GM18907 (cell line): ENCODE results near the gene RHBDL2.
"Not testable (repeated sequence)": the region's sequence is repeated elsewhere in the genome, so short reads cannot be mapped to it uniquely, and the experiment has no call there.

ENCODE experiments used
- ATAC-seq: cut with Tn5 transposase; IDR thresholded peaks from one replicate; pipeline ENCODE4 v1.9.1; 2021; ENCODE audit warnings: mild to moderate bottlenecking, moderate library complexity; ENCODE audit not compliant: unreplicated experiment

Gene RHBDL2

DNA sequence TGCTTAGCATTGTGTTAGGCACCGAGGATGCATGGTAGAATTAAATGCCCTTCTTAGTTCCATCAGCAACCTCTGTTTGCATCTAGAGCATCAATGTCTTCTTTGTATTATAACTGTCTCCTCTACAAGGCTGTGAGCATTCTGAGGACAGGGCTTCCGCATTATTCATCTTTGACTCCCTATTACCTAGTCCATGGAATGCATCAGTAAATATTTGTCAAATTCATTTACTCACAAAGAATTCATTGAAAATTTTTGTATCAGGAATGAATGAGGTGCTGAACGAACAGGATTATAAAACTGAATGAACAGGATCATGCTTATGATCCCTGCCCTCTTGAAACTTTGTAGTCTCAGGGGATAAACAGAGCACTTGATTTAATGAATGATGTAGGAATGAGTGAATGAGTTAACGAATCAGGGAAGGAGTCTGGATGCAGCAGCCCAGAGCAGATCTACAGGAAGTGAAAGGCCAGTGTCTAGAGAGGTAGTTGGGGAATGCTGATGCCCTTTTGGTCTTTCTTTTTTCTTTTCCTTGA is 2.8 kb downstream of the RHBDL2 start:
- no peak for ATAC-seq

DNA sequence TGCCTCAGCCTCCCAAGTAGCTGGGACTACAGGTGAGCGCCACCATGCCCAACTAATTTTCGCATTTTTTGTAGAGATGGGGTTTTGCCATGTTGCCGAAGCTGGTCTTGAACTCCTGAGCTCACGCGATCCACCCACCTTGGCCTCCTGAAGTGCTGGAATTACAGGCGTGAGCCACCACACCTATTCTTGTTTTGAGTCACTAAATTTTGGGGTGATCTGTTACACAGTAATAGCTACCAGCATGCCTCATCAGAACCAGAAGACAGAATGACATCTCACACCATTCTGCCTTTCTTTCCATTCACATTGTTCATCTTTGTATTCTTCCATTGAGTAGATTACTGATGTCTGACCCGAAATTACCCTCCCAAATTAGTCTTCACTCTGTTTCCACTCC is 9.1 kb downstream of the RHBDL2 start:
- ATAC-seq = no peak

DNA sequence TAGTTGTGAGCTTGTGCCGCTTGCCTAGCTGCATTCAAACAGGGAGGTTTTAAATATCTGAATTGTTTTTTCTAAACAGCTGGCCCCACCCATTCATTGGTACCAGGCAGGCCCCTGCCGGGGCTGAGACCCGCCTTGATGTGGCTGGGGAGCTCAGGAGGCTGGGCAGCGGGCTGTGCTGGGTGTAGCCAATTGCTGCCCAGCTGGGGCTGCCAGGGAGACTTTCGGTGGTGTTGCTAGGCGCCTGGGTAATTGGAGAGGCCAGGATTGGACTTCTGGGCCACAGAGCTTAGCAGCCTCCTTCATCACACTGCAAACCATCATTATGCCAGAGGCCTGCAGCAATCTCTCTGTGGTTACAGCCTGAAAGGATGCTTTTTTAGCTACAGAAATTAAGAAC is 12.2 kb downstream of the RHBDL2 start:
- no peak for ATAC-seq

DNA sequence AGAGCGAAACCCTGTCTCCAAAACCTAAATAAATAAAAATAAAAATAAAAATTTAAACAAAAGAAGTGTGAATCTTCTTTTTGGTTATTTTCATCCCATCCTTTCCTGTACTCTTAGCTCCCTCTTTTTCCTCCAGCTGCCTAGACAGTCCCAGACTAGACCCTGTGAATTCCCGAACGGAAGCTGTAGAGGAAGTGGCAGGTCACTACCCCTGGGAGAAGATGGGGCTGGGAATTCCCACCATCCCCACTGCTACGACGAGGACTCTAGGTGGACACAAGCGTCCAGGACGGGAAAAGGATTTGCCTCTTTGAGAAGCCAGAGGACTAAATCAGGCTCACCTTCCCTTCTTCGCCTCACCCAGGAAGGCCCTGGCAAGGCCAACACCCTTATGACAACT is 12.6 kb downstream of the RHBDL2 start:
- no peak for ATAC-seq

DNA sequence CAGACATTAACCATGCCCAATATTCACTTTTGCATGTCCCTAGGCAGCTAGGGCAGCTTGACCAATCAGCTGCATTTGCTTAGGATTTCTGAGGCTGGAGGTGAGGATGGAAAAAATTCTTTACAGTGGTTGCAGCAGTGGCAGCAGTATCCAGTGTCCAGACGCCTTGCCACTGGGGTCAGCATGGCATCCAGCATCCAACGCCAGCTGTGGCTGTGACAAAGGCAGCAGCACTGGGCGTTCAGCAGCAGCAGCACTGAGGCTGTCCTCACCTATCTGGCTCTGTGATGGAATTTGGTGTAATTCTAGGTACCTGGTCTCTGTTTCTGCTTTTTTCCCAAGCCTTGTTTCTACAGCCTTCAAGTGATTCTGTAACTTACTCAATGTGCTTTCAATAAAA is 15.5 kb downstream of the RHBDL2 start:
- no peak for ATAC-seq

DNA sequence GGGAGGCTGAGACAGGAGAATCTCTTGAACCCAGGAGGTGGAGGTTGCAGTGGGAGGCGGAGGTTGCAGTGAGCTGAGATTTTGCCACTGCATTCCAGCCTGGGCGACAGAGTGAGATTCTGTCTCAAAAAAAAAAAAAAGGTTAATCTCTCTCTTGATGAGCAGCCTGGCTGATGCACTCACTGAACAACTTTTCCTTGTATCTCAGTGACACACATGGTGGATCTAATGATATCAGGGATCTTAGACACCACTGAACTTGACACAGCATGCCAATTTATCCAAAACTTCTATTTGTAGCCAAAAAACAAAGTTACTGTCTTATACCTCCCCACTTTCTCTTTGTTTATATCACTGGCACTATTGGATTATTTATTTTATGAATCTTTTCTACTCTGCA is 16.2 kb downstream of the RHBDL2 start:
- ATAC-seq = no peak

DNA sequence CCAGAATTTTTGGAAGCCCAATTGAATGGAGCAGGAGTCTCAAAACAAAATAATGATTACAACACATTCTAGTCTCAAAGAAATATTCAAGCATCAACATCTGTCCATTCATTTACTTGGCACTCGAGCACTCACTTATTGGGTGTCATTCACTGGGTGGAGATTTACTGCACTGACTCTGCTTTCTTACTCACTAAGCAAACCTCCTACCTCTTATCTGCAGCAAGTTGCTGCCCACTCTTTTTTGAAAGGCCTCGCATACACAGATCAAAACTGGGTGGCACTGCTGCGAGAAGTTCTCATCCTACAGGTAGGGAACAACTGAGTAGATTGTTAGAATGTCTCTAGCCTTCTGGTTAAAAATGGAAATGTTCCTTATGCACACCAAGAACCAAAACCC is 18.0 kb downstream of the RHBDL2 start:
- ATAC-seq = no peak

DNA sequence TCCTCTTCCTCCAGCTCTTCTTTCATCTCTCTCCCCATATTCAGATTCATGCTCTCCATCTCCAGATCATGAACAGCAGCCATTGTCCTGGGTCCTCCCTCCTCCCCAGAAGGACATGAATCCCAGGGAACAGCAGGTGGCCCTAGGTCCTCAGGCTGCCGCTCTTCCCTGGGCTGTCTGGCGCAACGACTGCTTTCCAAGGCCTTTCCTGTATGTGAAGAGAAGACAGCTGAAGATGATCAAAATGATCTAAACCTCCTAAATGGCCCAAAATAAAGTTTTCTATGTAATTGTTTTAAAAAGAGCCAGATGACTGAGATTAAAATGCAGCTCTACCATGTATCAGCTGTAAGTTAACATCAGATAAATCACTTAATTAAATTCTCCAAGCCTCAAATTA is 22.5 kb downstream of the RHBDL2 start:
- ATAC-seq = no peak

DNA sequence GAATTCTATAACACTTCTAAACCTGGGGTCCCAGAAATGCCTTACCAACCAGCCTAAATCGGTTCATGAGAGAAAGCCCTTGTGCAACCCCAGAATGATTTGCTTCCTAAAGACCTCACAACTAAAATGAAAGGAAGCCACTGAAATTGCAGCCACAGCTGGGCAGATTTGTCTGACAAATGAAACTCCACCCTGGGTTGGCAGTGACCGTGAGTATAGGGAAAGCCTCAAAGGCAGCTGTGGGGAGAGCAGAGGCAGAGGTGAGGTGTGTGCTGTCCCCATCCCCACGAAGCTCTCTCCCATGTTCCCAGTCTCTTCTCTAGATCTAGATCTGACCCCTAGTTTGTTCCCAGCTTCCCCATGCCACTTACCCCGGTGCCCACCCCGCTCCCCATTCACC is 23.1 kb downstream of the RHBDL2 start:
- no peak for ATAC-seq

DNA sequence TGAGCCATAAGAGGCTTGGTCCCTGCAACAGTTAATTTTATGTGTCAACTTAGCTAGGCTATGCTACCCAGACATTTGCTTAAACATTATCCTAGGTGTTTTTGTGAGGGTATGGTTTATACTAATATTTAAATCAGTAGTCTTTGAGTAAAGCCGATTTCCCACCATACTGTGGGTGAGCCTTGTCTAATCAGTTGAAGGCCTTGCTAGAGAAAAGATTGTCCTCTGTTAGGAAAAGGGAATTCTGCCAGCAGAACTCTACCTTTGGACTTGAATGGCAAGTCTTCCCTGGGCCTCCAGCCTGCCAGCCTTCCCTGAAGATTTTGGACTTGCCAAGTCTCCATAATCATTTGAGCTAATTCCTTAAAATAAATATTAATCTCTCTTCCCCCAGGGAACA is 23.9 kb downstream of the RHBDL2 start:
- ATAC-seq = no peak

DNA sequence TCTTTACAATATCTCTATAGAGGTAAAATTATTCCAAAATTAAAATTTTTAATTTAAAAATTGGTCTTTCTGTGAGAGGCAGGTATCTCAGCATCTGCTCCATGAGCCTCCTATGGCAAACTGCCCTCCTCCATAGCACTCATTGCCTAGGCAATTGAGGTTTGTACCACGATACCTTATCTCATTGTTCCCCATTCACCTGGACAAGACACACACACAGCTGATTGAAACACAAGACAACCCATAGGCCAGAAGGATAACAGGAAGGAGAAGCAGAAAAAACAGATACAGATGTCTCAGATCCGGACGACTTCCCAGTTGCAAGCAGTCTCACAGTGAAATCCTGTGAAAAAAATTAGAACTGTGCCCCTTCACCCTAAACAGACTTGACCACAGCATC is 24.3 kb downstream of the RHBDL2 start:
- ATAC-seq = no peak

DNA sequence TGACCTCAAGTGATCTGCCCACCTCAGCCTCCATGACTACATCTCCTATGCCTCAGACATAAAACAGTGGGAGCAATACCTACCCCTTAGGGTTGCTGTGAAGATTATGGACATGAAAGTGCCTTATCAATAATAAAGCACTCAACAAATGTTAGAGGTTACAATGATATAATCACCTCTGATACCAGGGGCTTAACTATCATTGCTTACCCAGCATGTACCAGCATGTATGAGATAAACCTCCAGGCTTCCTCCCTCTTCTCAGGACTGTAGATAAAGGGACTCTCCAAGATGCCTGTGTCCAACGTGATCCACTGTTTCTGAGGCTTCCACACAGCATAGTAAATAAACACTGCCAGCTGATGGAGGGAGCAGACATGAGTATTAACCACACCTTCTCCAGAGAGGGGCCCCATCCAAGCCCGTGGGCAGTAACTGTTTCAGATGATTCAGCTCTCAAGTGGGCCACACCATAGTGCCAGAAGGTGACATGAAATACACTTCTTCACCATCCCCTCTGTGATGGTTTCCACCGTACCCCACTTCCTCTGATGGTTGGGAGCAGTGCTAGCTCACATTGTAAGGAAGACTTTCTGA is 26.2 kb downstream of the RHBDL2 start:
- ATAC-seq = no peak

DNA sequence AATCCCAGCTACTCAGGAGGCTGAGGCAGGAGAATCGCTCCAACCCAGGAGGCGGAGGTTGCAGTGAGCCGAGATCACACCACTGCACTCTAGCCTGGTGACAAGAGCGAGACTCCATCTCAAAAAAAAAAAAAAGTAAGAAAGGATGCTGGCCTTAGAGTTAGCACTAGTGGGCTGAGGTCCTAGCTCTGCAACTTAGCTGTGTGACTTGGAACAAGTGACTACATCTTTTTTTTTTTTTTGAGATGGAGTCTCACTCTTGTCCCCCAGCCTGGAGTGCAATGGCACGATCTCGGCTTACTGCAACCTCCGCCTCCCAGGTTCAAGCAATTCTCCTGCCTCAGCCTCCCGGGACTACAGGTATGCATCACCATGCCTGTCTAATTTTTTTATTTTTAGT is 26.7 kb downstream of the RHBDL2 start:
- not testable (repeated sequence) for ATAC-seq

DNA sequence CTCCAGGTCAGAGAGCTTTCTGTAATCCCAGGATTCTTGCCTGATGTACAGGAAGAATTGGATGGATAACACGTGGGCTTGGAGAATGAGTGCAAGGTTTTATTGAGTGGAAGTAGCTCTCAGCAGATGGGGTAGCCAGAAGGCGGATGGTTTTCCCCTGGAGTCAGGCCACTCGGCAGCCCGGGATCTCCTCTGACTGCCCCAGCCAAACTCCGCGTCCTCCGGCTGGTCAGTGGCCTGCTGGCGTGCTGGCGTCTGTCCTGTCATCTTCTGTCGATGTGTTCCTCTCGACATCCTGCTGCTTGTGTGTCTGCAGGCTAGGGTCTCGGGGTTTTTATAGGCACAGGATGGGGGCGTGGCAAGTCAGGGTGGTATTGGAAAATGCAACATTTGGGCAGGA is 32.8 kb downstream of the RHBDL2 start:
- no peak for ATAC-seq

DNA sequence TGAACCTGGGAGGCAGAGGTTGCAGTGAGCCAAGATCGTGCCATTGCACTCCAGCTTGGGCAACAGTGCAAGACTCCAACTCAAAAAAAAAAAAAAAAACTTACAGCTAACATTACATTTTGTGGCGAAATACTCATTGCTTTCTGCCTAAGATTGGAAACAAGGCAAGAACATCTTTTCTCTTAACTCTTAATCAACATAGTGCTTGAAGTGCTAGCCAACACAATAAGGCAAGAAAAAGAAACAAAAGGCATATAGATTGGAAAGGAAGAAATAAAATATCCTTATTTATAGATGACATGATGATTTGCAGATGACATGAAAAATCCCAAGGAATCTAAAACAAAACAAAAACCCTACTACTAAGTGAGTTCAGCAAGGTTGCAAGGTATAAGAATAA is 35.6 kb downstream of the RHBDL2 start:
- ATAC-seq = no peak

DNA sequence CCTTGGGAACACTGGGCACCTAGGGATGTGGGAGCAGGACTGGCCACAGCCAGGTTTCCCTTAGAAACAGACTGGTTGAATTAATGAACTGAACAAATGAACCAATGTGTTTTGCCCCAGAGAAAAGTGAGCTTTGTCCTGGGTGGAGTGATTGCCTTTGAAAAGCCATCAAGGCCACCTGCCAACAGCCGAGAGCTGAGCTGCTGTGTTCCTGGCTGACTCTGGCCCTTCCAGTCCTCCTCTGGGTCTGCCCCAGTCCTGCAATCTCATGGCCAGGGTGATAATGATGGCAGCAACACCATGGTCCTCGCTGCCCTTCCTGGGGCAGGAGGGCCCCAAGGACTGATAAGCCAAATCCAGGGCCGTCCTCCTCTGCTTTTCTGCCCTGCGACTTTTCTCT is 42.1 kb downstream of the RHBDL2 start:
- no peak for ATAC-seq

DNA sequence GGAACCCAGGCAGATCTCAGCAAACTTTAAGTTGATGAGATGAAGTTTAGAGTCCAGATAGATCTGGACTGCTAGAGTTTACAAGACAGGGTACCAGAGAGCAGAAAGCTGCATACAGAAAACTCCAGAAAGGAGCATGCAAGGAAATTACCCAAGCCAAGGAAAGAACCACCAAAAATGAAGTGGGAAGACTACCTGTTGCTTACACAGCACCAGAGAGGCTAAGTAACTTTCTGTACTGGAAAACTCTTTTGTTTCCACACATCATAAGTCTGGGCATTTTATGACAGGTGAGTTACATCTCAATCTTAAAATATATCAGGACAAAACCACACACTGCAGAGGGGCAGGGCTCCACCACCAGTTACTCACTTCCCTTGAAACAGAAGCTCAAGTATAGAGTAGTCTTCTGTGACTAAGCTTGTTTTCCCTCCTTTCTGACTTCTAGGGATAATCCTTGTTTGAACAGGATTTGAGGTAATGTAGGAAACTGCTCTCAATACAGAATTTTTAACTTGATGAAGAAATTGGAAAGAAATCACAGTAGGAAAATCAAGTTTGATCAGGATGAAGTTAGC is 42.9 kb downstream of the RHBDL2 start:
- ATAC-seq = no peak

DNA sequence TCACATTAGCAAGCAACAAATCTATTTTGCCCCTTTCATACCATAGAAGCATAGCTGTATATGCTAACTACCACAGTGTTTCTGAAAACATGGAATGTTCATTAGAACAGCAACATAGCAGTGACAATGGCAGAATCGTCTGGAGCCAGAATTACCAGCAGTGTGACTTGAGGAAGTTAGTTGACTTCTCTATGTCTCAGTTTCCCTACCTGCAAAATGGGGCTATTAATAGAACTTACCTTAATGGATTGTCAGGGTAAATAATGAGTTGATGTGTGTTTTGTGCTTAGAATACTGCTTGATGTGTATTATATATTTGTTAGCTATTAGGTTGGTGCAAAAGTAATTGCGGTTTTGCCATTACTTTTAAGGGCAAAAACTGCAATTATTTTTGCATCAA is 45.5 kb downstream of the RHBDL2 start:
- no peak for ATAC-seq

DNA sequence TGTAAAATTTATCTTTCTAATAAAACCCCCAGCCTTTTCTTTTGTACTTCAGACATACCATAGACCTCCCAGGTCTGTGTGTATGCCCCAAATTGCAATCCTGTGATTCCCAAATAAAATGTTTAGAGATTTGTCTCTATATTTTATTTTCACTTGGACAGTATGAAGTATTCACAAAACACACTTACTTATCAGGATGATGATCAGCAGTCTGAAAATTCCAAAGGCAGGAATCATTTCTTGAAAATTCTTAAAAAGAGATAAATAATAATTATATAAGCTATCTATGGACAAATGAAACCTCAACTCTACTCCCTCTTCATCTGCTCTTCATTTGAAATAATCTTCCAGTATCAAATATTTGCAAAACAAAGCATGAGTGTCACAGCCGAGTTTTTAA is 48.7 kb downstream of the RHBDL2 start:
- no peak for ATAC-seq

DNA sequence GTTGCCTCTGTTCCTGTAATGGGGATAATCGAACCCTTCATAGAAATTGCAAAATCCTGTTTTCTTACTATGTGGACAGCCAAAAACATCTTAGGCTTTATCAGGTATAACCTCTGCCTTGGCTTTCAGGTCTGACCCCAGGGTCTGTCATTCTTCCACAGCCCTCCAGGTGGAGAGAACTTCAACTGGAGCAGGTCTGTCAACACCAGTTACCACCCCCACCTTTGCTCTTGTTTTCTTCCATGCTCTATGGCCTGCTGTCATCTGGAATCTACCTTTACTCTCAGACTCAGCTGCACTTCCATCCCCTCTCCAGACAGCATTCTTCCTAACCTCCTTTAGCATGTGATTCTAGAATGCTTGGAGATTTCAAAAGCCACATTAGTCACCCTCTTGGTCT is 49.9 kb downstream of the RHBDL2 start:
- ATAC-seq = no peak

DNA sequence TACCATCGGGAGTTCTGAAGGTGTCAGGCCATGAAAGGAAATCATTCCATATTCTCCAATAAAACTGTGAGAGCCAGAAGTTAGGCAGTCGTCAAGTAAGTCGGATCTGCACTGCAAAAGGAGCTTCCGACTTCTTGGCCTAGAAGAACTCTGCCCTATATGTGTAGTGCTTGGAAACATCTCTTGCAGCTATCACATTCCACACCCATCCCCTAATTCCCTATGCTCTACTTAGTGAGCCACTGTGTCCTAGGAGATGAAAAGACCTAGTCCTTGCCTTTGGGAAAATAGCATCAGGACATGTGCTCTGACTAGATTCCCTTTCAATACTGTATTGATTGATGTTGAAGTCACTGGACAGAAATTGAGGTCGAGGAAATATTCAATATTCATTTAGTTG is 52.0 kb downstream of the RHBDL2 start:
- no peak for ATAC-seq

DNA sequence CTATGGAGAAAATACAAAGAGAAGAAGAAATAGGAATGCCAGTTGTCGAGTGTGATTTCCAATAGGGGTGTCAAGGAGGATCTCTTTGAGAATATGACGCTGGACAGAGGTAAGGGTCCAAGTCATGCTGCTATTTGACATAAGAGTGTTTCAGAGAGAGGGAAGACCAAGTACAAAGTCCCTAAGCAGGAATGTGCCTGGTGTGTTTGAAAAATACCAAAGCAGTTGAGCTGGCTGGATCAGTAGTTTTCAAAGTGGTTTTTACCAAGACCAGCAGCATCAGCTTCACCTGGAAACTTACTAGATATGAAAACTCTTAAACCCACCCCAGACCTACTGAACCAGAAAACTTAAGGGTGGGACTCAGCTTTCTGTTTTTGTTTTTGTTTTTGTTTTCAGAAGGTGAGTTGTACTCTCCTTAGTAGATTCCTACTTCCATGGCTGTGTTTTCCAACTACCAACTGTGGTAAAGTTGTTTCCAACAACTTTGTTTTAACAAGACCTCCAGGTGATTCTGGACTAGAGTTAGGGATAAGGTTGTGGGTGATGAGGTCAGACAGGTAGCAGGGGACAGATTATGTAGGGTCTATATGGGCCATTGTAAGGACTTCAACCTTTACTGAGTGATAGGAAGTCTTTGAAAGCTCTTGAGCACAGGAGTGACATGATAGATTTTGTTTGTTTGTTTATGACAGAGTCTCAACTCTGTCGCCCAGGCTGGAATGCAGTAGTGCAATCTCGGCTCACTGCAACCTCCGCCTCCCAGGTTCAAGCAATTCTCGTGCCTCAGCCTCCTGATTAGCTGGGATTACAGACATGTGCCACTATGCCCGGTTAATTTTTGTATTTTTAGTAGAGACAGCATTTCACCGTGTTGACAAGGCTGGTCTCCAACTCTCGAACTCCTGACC is 53.0 kb downstream of the RHBDL2 start:
- ATAC-seq = no peak
